Activated naive CD4-positive, alpha-beta T cell treated with anti-CD3 and anti-CD28 coated beads, Interleukin-2, amount 50 U/mL, for 16 hours (primary cell): Measurements from ENCODE around the gene C4BPB.

Experiments
- DNase-seq: peaks from one replicate; pipeline ENCODE4 v3.0.0-alpha.2; 2020

Gene C4BPB

GRCh38 chr1:207060596-207060995 is 28.1 kb upstream of the C4BPB start:
- no peak for DNase-seq

GRCh38 chr1:207062058-207062457 is 26.6 kb upstream of the C4BPB start:
- DNase-seq: no peak

DNA sequence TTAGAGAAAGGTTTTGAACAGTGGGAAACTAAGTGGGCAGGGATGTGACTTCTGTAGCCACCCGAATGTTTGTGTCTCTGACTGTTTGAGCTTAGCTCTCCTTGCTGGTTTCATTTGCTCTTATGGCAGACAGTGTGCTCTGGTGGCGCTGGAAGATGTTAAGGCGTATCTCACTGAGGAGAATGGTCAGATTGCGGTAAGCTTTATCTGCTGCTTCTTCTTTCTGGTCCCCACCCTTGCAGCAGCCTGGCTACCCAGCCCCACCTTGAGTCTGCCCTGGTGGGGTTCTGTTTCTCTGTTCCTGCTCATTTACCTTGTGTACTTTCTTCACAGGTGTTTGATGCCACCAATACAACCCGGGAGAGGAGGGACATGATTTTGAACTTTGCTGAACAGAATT is 25.6 kb upstream of the C4BPB start:
- DNase-seq: no peak

DNA sequence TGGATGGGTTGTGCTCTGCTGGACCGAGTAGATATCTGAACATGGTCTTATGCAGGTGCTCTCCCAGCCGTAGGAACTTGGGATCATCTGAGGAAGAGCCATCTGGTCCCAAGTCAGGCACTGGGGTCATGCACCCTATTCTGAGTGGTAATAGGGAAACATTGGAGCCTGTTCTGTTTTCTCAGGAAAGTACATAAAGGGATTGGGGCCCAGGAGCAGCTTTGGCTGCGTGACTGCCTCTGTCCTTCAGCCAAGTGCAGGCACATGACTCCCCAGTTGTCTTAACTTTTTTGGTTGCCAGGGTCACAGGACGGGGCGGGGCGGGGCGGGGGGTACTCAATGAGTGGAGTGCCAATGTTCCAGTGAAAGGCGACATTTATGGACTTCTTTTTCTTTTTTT is 24.1 kb upstream of the C4BPB start:
- DNase-seq: no peak

- no peak for DNase-seq
These were observed 21.5 kb upstream of the C4BPB start for GRCh38 chr1:207067185-207067584.

GRCh38 chr1:207067665-207068064 is 21.0 kb upstream of the C4BPB start:
- no peak for DNase-seq

DNA sequence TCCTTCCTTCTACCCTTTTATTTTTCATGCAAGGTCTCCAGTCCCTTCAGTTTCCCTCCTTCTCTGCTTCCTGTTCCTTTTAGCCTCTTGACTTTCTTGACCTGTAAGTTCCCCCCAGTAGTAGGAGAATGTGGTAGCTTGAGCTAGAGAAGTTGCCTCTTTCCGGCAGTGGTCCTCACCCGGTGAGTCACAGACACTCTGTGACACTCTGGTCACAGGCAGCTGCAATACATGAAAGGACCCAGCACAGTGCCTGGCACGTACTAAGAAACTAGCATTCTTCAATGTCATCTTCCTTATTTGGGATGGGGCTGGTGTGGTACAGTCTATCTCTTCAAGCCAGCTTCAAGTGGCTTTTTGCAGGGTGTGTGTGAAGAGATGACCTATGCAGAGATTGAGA is 19.6 kb upstream of the C4BPB start:
- DNase-seq: no peak

- no peak for DNase-seq
These were observed 18.7 kb upstream of the C4BPB start for GRCh38 chr1:207069858-207070506.

GRCh38 chr1:207070811-207071210 is 17.8 kb upstream of the C4BPB start:
- DNase-seq: no peak

DNA sequence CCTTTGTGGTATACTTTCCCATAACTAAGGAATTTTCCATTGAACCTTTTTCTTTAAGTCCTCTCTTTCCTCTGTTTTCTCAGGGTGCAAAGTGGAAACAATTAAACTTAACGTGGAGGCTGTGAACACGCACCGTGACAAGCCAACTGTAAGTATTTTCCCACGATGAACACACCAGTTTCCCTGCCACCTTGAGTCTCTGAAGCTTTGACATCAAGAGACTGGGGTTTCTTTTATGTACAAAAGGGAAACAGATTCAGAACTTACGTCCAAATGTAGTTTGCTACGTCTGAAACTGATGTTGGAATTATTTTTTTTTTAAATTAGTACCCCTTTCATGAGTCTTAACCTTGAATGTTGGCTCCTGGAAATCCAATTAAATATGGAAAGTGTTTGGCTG is 17.2 kb upstream of the C4BPB start:
- DNase-seq: no peak

DNA sequence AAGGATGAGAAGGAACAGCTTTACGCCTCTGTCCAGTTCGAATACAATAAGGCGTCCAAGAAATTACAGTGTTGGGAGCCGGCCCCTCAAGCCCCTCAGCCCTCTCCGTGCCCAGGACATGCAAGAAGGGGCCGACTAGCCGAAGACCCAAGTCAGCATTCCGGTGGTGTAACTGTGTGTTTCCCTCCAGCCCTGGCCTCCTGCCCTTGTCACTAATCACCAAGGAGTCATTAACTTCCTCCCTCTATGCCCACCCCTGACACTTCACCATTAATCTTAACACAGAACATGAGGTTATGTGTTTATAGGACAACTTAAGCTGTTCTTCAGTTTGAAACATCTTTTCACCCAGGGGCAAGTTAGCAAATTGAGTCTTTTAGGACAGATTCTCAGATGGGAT is 16.4 kb upstream of the C4BPB start:
- DNase-seq: no peak

GRCh38 chr1:207073906-207074820 is 14.5 kb upstream of the C4BPB start:
- no peak for DNase-seq

- no peak for DNase-seq
These were observed 12.3 kb upstream of the C4BPB start for GRCh38 chr1:207076181-207076955.

DNA sequence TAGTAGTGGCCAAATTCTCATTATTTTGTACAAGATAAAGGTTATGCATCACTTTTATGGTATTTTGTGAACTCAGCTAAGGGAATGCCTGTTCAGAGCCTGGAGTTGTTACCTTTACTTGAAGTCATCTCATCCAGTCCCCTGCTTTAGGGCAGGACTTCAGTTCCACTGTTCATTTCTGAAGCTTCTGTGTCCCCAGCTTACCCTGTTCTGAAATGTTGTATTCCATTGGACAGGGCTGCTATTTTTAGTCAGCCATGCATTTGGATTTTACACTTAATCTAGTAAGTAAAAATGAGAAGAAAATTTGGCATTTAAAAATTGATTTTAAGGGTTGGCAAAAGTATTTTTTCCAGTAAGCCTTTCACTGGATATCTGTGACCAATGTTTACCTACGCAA is 11.6 kb upstream of the C4BPB start:
- no peak for DNase-seq

GRCh38 chr1:207077470-207078377 is 10.9 kb upstream of the C4BPB start:
- peak; percentile 50 for DNase-seq

- DNase-seq: no peak
These were observed 10.0 kb upstream of the C4BPB start for GRCh38 chr1:207078578-207079132.

- no peak for DNase-seq
These were observed 8.9 kb upstream of the C4BPB start for GRCh38 chr1:207079706-207080241.

- no peak for DNase-seq
These were observed 7.6 kb upstream of the C4BPB start for GRCh38 chr1:207081088-207081487.

DNA sequence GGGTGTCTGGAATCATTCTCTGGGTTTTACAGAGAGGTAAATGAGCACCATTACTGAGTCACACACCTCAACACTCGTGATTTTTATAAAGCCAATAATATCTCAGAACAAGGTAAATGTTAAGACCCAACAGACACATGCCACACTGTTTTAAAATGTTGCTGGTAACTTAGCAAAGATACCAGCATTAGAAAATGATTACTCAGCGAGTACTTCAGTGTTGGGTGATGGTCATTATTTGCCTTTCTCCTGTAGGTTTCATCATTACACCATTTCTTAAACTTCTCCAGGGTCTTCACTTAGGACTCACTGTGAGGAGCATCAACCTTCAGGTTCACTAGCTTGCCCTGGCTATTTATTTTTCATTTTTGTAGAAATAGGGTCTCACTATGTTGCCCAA is 6.9 kb upstream of the C4BPB start:
- DNase-seq: no peak

DNA sequence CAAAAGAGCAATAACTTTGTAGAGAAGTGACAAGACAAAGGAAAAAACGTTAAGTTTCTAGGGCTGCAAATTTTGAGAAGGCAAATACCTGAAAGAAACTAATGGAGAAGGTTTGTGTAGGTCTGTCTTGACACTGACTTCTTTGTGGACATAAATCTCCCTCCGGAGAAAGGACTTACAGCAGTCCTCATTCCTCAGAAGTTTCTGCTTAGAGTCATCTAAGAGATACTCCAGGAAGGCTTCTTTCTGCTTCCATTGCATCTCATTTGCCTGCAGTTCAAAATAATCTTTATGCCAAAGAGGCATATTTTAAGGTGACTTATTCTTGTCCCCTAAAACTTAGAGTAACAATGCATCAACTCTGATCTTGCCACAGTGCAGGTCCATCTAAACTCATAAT is 4.4 kb upstream of the C4BPB start:
- DNase-seq: no peak

- DNase-seq: peak; percentile 45
These were observed 3.9 kb upstream of the C4BPB start for GRCh38 chr1:207084701-207085180.

- no peak for DNase-seq
These were observed 2.8 kb upstream of the C4BPB start for GRCh38 chr1:207085887-207086286.
